GM23338 (cell line): Measurements from ENCODE around the gene ZFHX3. TPM values are rescaled to one million over a fixed set of nuclear protein-coding genes. Genes with fewer than 3 reads are reported as not detected.

Experiments
- ATAC-seq: fragments of 200-7000 bp; cut with Tn5 transposase; 3 replicates; pipeline ENCODE4 v1.9.1; 2020
- DNase-seq: peaks from one replicate; pipeline ENCODE4 v3.0.0-alpha.2; 2015; ENCODE audit warnings: low spot score
- H2AFZ ChIP-seq: fragments of 200-600 bp; sonication (generic); 2 replicates; pipeline ENCODE4 v1.8.0; 2016; ENCODE audit warnings: antibody characterized with exemption, mild to moderate bottlenecking, moderate library complexity
- H3F3A ChIP-seq: fragments of 200-600 bp; sonication (generic); replicated peaks from 2 replicates; pipeline ENCODE4 v1.8.0; 2017; ENCODE audit warnings: antibody characterized with exemption, mixed run types, low read depth
- H3K27ac ChIP-seq: fragments of 200-600 bp; sonication (generic); 2 replicates; pipeline ENCODE4 v1.6.1; 2016; ENCODE audit warnings: low read depth
- H3K27me3 ChIP-seq: fragments of 200-600 bp; sonication (generic); 2 replicates; pipeline ENCODE4 v1.8.0; 2016; ENCODE audit warnings: mild to moderate bottlenecking, mixed run types, moderate library complexity; ENCODE audit not compliant: insufficient read depth
- H3K36me3 ChIP-seq: fragments of 200-600 bp; sonication (generic); 2 replicates; pipeline ENCODE4 v1.8.0; 2016; ENCODE audit warnings: mild to moderate bottlenecking; ENCODE audit not compliant: insufficient read depth
- H3K4me1 ChIP-seq: fragments of 200-600 bp; sonication (generic); 2 replicates; pipeline ENCODE4 v1.8.0; 2016; ENCODE audit warnings: mild to moderate bottlenecking, moderate library complexity; ENCODE audit not compliant: insufficient read depth
- H3K4me2 ChIP-seq: fragments of 200-600 bp; sonication (generic); 2 replicates; pipeline ENCODE4 v1.7.1; 2017; ENCODE audit warnings: mixed run types
- H3K4me3 ChIP-seq: fragments of 200-600 bp; sonication (generic); 2 replicates; pipeline ENCODE4 v1.6.1; 2016; ENCODE audit warnings: mixed run types
- H3K79me2 ChIP-seq: fragments of 200-600 bp; sonication (generic); replicated peaks from 2 replicates; pipeline ENCODE4 v1.8.0; 2017; ENCODE audit warnings: mild to moderate bottlenecking; ENCODE audit not compliant: insufficient read depth
- H3K9me2 ChIP-seq: fragments of 200-600 bp; sonication (generic); 2 replicates; pipeline ENCODE4 v1.8.0; 2017; ENCODE audit not compliant: insufficient read depth
- H4K20me1 ChIP-seq: fragments of 200-600 bp; sonication (generic); replicated peaks from 2 replicates; pipeline ENCODE4 v1.8.0; 2017; ENCODE audit warnings: mild to moderate bottlenecking; ENCODE audit not compliant: insufficient read depth
- H3K27ac Mint-ChIP-seq: 2 replicates; pipeline ENCODE4 v1.8.0; 2020; ENCODE audit warnings: inconsistent platforms, mild to moderate bottlenecking, moderate library complexity, mixed read lengths
- H3K27me3 Mint-ChIP-seq: 3 replicates; pipeline ENCODE4 v1.8.0; 2022; ENCODE audit warnings: low read depth, mild to moderate bottlenecking, moderate library complexity, mixed read lengths, inconsistent platforms; ENCODE audit not compliant: insufficient read depth, poor library complexity
- H3K36me3 Mint-ChIP-seq: 3 replicates; pipeline ENCODE4 v1.8.0; 2021; ENCODE audit warnings: low read depth, mild to moderate bottlenecking, inconsistent platforms, moderate library complexity, mixed read lengths
- H3K4me1 Mint-ChIP-seq: 3 replicates; pipeline ENCODE4 v1.8.0; 2020; ENCODE audit warnings: mild to moderate bottlenecking, inconsistent platforms, mixed read lengths
- H3K4me3 Mint-ChIP-seq: 3 replicates; pipeline ENCODE4 v1.8.0; 2021; ENCODE audit warnings: moderate library complexity, mild to moderate bottlenecking, inconsistent platforms, mixed read lengths
- H3K9me3 Mint-ChIP-seq: 3 replicates; pipeline ENCODE4 v1.8.0; 2020; ENCODE audit warnings: moderate library complexity, mild to moderate bottlenecking, inconsistent platforms, mixed read lengths
- CREB1 ChIP-seq: fragments of 250-450 bp; sonication (Bioruptor Pico); IDR thresholded peaks from 2 replicates; pipeline ENCODE4 v1.5.0; 2020; ENCODE audit warnings: low read depth, mild to moderate bottlenecking, moderate library complexity
- NANOG ChIP-seq: IDR thresholded peaks from 2 replicates; pipeline ENCODE4 v1.6.1; 2016; ENCODE audit warnings: antibody characterized with exemption, borderline replicate concordance
- STAT1 ChIP-seq: IDR thresholded peaks from one replicate; pipeline ENCODE4 v1.6.1; 2016; ENCODE audit warnings: antibody characterized with exemption; ENCODE audit not compliant: unreplicated experiment
- ZNF114 ChIP-seq: fragments of 250-450 bp; sonication (Bioruptor Pico); IDR thresholded peaks from 2 replicates; pipeline ENCODE4 v1.5.0; 2020; ENCODE audit warnings: mild to moderate bottlenecking, moderate library complexity
- ZNF331 ChIP-seq: fragments of 250-450 bp; sonication (Bioruptor Pico); IDR thresholded peaks from 2 replicates; pipeline ENCODE4 v1.5.0; 2020; ENCODE audit warnings: low read depth, mild to moderate bottlenecking, moderate library complexity
- polyA plus RNA-seq: library from polyadenylated mRNA; unstranded; fragments of >200 nt; fragmentation: Nextera tagmentation; extraction: Ambion mirVana; gene quantifications from 2 replicates; pipeline ENCODE4 v1.2.1, GENCODE V29; 2016
- total RNA-seq: library from RNA; depleted of rRNA; stranded (reverse); fragments of >200 nt; shearing (Covaris generic); gene quantifications from 2 replicates; pipeline ENCODE4 v1.2.3, GENCODE V29; 2014
- TF ChIP-seq, protein P1 (sequence below): IDR thresholded peaks from one replicate; pipeline ENCODE4 v1.6.1; 2018; ENCODE audit warnings: antibody characterized with exemption; ENCODE audit not compliant: unreplicated experiment
- TF ChIP-seq, protein P2 (sequence below), 2 experiments: fragments of 200-600 bp in 1 of 2; sonication (generic) in 1 of 2; conservative IDR thresholded peaks; 2 replicates each; pipeline versions ENCODE4 v1.5.1 to v1.6.1; 2016 to 2017; ENCODE audit warnings: antibody characterized with exemption in 2 of 2, low read depth in 2 of 2, mild to moderate bottlenecking in 2 of 2, moderate library complexity in 1 of 2
- TF ChIP-seq, protein P3 (sequence below): fragments of 250-450 bp; sonication (Bioruptor Pico); IDR thresholded peaks from 2 replicates; pipeline ENCODE4 v1.5.0; 2020; ENCODE audit warnings: mild to moderate bottlenecking, moderate library complexity

The ZFHX3 gene
- total and polyA plus RNA-seq, 2 experiments from 2014 or later = 1.0 to 1.5 TPM

DNA sequence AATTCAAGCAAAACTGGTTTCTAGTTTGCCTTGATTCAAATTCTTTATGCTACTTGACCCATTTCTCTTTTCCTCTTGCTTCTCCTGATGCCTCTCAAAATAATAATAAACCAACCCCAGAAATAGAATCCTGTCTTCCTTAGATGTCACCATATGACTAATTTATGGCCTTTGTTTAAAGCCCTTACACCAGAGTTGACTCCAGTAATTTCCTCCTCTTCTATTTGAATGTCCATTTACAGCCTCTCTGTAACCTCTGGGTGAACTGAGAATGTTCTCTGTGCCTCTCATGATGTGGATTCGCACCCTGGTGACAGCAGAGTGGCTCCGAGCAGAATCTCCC, 31.5 kb downstream of the ZFHX3 start (continued):
- TF ChIP-seq, protein P1, sequence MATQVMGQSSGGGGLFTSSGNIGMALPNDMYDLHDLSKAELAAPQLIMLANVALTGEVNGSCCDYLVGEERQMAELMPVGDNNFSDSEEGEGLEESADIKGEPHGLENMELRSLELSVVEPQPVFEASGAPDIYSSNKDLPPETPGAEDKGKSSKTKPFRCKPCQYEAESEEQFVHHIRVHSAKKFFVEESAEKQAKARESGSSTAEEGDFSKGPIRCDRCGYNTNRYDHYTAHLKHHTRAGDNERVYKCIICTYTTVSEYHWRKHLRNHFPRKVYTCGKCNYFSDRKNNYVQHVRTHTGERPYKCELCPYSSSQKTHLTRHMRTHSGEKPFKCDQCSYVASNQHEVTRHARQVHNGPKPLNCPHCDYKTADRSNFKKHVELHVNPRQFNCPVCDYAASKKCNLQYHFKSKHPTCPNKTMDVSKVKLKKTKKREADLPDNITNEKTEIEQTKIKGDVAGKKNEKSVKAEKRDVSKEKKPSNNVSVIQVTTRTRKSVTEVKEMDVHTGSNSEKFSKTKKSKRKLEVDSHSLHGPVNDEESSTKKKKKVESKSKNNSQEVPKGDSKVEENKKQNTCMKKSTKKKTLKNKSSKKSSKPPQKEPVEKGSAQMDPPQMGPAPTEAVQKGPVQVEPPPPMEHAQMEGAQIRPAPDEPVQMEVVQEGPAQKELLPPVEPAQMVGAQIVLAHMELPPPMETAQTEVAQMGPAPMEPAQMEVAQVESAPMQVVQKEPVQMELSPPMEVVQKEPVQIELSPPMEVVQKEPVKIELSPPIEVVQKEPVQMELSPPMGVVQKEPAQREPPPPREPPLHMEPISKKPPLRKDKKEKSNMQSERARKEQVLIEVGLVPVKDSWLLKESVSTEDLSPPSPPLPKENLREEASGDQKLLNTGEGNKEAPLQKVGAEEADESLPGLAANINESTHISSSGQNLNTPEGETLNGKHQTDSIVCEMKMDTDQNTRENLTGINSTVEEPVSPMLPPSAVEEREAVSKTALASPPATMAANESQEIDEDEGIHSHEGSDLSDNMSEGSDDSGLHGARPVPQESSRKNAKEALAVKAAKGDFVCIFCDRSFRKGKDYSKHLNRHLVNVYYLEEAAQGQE = no peak
- no peak for TF ChIP-seq ZNF114 (CRISPR knock-in tag)
- TF ChIP-seq, protein P2, sequence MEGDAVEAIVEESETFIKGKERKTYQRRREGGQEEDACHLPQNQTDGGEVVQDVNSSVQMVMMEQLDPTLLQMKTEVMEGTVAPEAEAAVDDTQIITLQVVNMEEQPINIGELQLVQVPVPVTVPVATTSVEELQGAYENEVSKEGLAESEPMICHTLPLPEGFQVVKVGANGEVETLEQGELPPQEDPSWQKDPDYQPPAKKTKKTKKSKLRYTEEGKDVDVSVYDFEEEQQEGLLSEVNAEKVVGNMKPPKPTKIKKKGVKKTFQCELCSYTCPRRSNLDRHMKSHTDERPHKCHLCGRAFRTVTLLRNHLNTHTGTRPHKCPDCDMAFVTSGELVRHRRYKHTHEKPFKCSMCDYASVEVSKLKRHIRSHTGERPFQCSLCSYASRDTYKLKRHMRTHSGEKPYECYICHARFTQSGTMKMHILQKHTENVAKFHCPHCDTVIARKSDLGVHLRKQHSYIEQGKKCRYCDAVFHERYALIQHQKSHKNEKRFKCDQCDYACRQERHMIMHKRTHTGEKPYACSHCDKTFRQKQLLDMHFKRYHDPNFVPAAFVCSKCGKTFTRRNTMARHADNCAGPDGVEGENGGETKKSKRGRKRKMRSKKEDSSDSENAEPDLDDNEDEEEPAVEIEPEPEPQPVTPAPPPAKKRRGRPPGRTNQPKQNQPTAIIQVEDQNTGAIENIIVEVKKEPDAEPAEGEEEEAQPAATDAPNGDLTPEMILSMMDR (conservative IDR thresholded peaks at IDR 0.05; ENCODE audit: low read depth in 2 of 2) = no peak
- TF ChIP-seq ZNF331 (CRISPR knock-in tag) = no peak

DNA sequence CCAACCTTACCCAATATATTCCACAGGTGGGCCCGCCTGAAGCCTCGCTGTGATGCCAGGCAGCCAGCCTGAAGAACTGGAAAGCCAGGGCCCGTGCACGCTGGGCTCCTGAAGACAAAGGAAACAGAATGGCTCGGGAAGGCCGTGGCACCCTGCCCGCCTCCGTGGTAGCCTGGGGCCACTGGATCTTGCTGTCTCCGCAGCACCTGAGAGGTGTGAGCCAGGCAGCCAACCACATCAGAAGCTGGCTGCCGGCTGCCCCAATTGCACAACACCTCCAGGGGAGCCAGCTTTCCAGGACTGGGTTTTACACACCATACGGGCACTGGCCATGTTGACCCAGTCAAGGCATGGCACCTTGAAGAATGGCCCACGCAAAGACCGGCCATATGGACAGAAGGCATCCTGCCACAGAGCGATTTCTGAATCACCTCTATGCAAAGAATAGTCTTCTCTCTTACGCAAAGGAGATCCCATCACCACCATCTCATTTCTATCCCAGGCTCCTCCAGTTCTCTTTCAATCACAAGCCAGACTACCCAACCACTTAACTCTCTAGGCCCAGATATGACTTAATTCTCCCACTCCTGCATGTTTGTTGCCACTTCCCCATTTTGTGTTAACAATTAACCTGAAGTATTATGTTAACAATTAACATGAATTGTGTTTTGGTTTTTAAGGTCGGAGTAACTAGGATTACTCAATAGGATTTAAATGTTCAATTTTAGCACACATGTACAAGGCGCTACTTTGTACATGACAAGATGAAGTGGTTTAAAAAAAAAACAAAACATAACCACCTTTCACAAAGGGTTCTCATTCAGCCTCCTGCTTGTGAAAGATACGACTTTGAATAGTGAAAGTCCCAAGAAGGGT, 32.1 kb downstream of the ZFHX3 start:
- Histone ChIP-seq H3K4me2 (no peak overlapping the region), H3K36me3 (no peaks in the 10 kb centered on the region), H3K9me2 (no peaks in the 10 kb centered on the region), H3K4me1 (0 out of 2 replicates have a peak, but pooled peaks cover 4% of the 10 kb centered on the region), H3K27me3 (no peaks in the 10 kb centered on the region), H4K20me1 (no peaks in the 10 kb centered on the region), H3F3A (no peaks in the 10 kb centered on the region), H3K79me2 (no peaks in the 10 kb centered on the region), H2AFZ (no peak overlapping the region), H3K4me3 (no peak overlapping the region), H3K27ac (no peak overlapping the region)
- Mint-ChIP-seq H3K36me3 (no peaks in the 10 kb centered on the region), H3K4me3 (no peak overlapping the region), H3K4me1 (peaks cover 5% of the 10 kb centered on the region; the same call in 1 of the 3 replicates), H3K27ac (no peak overlapping the region), H3K27me3 (no peaks in the 10 kb centered on the region), H3K9me3 (no peaks in the 10 kb centered on the region)
- ATAC-seq = no peak
- TF ChIP-seq, protein P2 (conservative IDR thresholded peaks at IDR 0.05; ENCODE audit: low read depth in 2 of 2) = no peak
- no peak for TF ChIP-seq STAT1
- no peak for TF ChIP-seq CREB1 (CRISPR knock-in tag)
- no peak for TF ChIP-seq NANOG
- TF ChIP-seq, protein P3, sequence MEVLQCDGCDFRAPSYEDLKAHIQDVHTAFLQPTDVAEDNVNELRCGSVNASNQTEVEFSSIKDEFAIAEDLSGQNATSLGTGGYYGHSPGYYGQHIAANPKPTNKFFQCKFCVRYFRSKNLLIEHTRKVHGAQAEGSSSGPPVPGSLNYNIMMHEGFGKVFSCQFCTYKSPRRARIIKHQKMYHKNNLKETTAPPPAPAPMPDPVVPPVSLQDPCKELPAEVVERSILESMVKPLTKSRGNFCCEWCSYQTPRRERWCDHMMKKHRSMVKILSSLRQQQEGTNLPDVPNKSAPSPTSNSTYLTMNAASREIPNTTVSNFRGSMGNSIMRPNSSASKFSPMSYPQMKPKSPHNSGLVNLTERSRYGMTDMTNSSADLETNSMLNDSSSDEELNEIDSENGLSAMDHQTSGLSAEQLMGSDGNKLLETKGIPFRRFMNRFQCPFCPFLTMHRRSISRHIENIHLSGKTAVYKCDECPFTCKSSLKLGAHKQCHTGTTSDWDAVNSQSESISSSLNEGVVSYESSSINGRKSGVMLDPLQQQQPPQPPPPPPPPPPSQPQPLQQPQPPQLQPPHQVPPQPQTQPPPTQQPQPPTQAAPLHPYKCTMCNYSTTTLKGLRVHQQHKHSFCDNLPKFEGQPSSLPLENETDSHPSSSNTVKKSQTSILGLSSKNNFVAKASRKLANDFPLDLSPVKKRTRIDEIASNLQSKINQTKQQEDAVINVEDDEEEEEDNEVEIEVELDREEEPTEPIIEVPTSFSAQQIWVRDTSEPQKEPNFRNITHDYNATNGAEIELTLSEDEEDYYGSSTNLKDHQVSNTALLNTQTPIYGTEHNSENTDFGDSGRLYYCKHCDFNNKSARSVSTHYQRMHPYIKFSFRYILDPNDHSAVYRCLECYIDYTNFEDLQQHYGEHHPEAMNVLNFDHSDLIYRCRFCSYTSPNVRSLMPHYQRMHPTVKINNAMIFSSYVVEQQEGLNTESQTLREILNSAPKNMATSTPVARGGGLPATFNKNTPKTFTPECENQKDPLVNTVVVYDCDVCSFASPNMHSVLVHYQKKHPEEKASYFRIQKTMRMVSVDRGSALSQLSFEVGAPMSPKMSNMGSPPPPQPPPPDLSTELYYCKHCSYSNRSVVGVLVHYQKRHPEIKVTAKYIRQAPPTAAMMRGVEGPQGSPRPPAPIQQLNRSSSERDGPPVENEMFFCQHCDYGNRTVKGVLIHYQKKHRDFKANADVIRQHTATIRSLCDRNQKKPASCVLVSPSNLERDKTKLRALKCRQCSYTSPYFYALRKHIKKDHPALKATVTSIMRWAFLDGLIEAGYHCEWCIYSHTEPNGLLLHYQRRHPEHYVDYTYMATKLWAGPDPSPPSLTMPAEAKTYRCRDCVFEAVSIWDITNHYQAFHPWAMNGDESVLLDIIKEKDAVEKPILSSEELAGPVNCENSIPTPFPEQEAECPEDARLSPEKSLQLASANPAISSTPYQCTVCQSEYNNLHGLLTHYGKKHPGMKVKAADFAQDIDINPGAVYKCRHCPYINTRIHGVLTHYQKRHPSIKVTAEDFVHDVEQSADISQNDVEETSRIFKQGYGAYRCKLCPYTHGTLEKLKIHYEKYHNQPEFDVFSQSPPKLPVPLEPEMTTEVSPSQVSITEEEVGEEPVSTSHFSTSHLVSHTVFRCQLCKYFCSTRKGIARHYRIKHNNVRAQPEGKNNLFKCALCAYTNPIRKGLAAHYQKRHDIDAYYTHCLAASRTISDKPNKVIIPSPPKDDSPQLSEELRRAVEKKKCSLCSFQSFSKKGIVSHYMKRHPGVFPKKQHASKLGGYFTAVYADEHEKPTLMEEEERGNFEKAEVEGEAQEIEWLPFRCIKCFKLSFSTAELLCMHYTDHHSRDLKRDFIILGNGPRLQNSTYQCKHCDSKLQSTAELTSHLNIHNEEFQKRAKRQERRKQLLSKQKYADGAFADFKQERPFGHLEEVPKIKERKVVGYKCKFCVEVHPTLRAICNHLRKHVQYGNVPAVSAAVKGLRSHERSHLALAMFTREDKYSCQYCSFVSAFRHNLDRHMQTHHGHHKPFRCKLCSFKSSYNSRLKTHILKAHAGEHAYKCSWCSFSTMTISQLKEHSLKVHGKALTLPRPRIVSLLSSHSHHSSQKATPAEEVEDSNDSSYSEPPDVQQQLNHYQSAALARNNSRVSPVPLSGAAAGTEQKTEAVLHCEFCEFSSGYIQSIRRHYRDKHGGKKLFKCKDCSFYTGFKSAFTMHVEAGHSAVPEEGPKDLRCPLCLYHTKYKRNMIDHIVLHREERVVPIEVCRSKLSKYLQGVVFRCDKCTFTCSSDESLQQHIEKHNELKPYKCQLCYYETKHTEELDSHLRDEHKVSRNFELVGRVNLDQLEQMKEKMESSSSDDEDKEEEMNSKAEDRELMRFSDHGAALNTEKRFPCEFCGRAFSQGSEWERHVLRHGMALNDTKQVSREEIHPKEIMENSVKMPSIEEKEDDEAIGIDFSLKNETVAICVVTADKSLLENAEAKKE = no peak
- no peak for DNase-seq
